Loucy (cell line): ENCODE results near the gene TMEM169.

Experiments used
- CTCF ChIP-seq: fragments of 200-600 bp; sonication (generic); conservative IDR thresholded peaks from 2 replicates; pipeline ENCODE4 v1.5.1; 2014; ENCODE audit warnings: mild to moderate bottlenecking, antibody characterized with exemption, low read length
- EZH2phosphoT487 ChIP-seq: fragments of 200-600 bp; IDR thresholded peaks from 2 replicates; pipeline ENCODE4 v1.6.1; 2018; ENCODE audit warnings: antibody characterized with exemption, mild to moderate bottlenecking, moderate library complexity, borderline replicate concordance

- TF ChIP-seq CTCF (no peak), EZH2phosphoT487 (no peak)
These were observed 26.0 kb upstream of the TMEM169 start for GRCh38 chr2:216055680-216056079.
